ENCODE data around the gene OSBPL5.

GRCh38 chr11:3121416-3121815 is 43.7 kb downstream of the OSBPL5 start:
- TF ChIP-seq POLR2A (IDR thresholded peaks at IDR 0.05) (no peak), CTCF (IDR thresholded peaks at IDR 0.05) (no peak)
